WTC11 (cell line): ENCODE data around the gene AGAP3. TPM values are rescaled to one million over a fixed set of nuclear protein-coding genes. Genes with fewer than 3 reads are reported as not detected.

ENCODE experiments used
- ATAC-seq: fragments of 200-7000 bp; cut with Tn5 transposase; 2 replicates; pipeline ENCODE4 v1.10.0; 2021; ENCODE audit warnings: mild to moderate bottlenecking, moderate library complexity
- CTCF ChIA-PET: fragments of 300-600 bp; sonication (Branson Sonifier 250); formaldehyde crosslinking; loops from one replicate; lab custom pipeline; 2021; ENCODE audit warnings: antibody characterized with exemption; lab: Charles Lee
- POLR2A ChIA-PET: fragments of 350-600 bp; sonication (Branson Sonifier 250); formaldehyde crosslinking; loops from one replicate; lab custom pipeline; 2021; ENCODE audit warnings: antibody characterized with exemption; lab: Charles Lee
- DNase-seq: peaks from one replicate; pipeline ENCODE4 v3.0.0; 2021; ENCODE audit warnings: low spot score
- H3K27ac Mint-ChIP-seq: 2 replicates; pipeline ENCODE4 v1.8.0; 2021; ENCODE audit warnings: mixed read lengths
- H3K27me3 Mint-ChIP-seq: 2 replicates; pipeline ENCODE4 v1.8.0; 2021; ENCODE audit warnings: low read depth, mild to moderate bottlenecking, moderate library complexity, mixed read lengths
- H3K36me3 Mint-ChIP-seq: 2 replicates; pipeline ENCODE4 v1.8.0; 2021; ENCODE audit warnings: mixed read lengths
- H3K4me1 Mint-ChIP-seq: 2 replicates; pipeline ENCODE4 v1.8.0; 2022; ENCODE audit warnings: mixed read lengths
- H3K4me3 Mint-ChIP-seq: 2 replicates; pipeline ENCODE4 v1.8.0; 2021; ENCODE audit warnings: mild to moderate bottlenecking, moderate library complexity, mixed read lengths
- H3K9me3 Mint-ChIP-seq: 2 replicates; pipeline ENCODE4 v1.8.0; 2021; ENCODE audit warnings: mixed read lengths
- ATF1 ChIP-seq: sonication (generic); formaldehyde crosslinking; IDR thresholded peaks from 2 replicates; pipeline ENCODE4 v1.8.1; 2023; ENCODE audit warnings: mild to moderate bottlenecking, moderate library complexity, missing genetic modification reagents
- CTCF ChIP-seq: fragments of 200-600 bp; IDR thresholded peaks from 2 replicates; pipeline ENCODE4 v1.8.0; 2022; ENCODE audit warnings: antibody characterized with exemption
- E2F5 ChIP-seq: sonication (generic); formaldehyde crosslinking; IDR thresholded peaks from 2 replicates; pipeline ENCODE4 v1.8.1; 2022; ENCODE audit warnings: mild to moderate bottlenecking, moderate library complexity, missing genetic modification reagents
- ELF4 ChIP-seq: sonication (generic); formaldehyde crosslinking; IDR thresholded peaks from 2 replicates; pipeline ENCODE4 v1.8.1; 2022; ENCODE audit warnings: low read depth, mild to moderate bottlenecking, moderate library complexity, missing genetic modification reagents
- GABPB1 ChIP-seq: sonication (generic); formaldehyde crosslinking; IDR thresholded peaks from 2 replicates; pipeline ENCODE4 v1.8.1; 2023; ENCODE audit warnings: mild to moderate bottlenecking, missing genetic modification reagents
- GRHL2 ChIP-seq: fragments of 250-450 bp; sonication (Bioruptor Pico); IDR thresholded peaks from 2 replicates; pipeline ENCODE4 v1.8.0; 2022; ENCODE audit warnings: mild to moderate bottlenecking, moderate library complexity; ENCODE audit not compliant: insufficient replicate concordance, severe bottlenecking
- IRF2 ChIP-seq: sonication (generic); formaldehyde crosslinking; IDR thresholded peaks from 2 replicates; pipeline ENCODE4 v1.8.0; 2022; ENCODE audit warnings: low read depth, missing genetic modification reagents, borderline replicate concordance
- JUN ChIP-seq: sonication (generic); formaldehyde crosslinking; IDR thresholded peaks from 2 replicates; pipeline ENCODE4 v1.8.0; 2023; ENCODE audit warnings: mild to moderate bottlenecking, missing genetic modification reagents
- NFYB ChIP-seq: sonication (generic); formaldehyde crosslinking; conservative IDR thresholded peaks from 2 replicates; pipeline ENCODE4 v1.8.0; 2022; ENCODE audit warnings: low read depth, missing genetic modification reagents
- SMAD4 ChIP-seq: sonication (generic); formaldehyde crosslinking; IDR thresholded peaks from 2 replicates; pipeline ENCODE4 v1.8.0; 2022; ENCODE audit warnings: mild to moderate bottlenecking, missing genetic modification reagents
- SOX15 ChIP-seq: fragments of 250-450 bp; sonication (Bioruptor Pico); IDR thresholded peaks from 2 replicates; pipeline ENCODE4 v1.9.0; 2021; ENCODE audit warnings: mild to moderate bottlenecking
- TCF7 ChIP-seq: sonication (generic); formaldehyde crosslinking; IDR thresholded peaks from 2 replicates; pipeline ENCODE4 v1.8.0; 2022; ENCODE audit warnings: mild to moderate bottlenecking, low read depth, missing genetic modification reagents, moderate library complexity
- TP53 ChIP-seq: sonication (generic); formaldehyde crosslinking; IDR thresholded peaks from 2 replicates; pipeline ENCODE4 v1.8.1; 2023; ENCODE audit warnings: mild to moderate bottlenecking, missing genetic modification reagents
- ZNF121 ChIP-seq: sonication (generic); formaldehyde crosslinking; IDR thresholded peaks from 2 replicates; pipeline ENCODE4 v1.8.0; 2023; ENCODE audit warnings: missing genetic modification reagents
- total RNA-seq: library from RNA; stranded (reverse); gene quantifications from 3 replicates; pipeline ENCODE4 v1.2.3, GENCODE V29; 2021

Gene AGAP3
- total RNA-seq, 1 experiment from 2014 or later, result 163 TPM

- POLR2A ChIA-PET, result no interaction called here
Observed at GRCh38 chr7:151038951-151039849, 47.1 kb upstream of the AGAP3 start.

GRCh38 chr7:151039850-151040548 is 46.3 kb upstream of the AGAP3 start:
- H3K4me3 Mint-ChIP-seq, result no peak overlapping the region
- CTCF ChIA-PET, result interaction anchor here (0.8 to 1.7 kb wide), 4 partner anchors 12 to 71 kb away, joined by 3 to 6 read pairs (median 4); partner anchors contain the start of genes ABCB8 and CDK5
- H3K27ac Mint-ChIP-seq, result no peak overlapping the region
- no peaks in the 10 kb centered on the region for H3K4me1 Mint-ChIP-seq
- TF ChIP-seq IRF2 (no peak), CTCF (no peak), ELF4 (CRISPR knock-in tag) (no peak), JUN (CRISPR knock-in tag) (no peak), E2F5 (CRISPR knock-in tag) (no peak), TCF7 (CRISPR knock-in tag) (no peak), TP53 (no peak), ATF1 (CRISPR knock-in tag) (no peak), GABPB1 (no peak)
- TF ChIP-seq, all 79 proteins: peak for 0
- ATAC-seq, result 0 out of 2 replicates have a peak, but pooled peaks have one; percentile 11
- no peak for DNase-seq
- Mint-ChIP-seq H3K9me3 (no peaks in the 10 kb centered on the region), H3K36me3 (no peaks in the 10 kb centered on the region), H3K27me3 (no peaks in the 10 kb centered on the region)
- POLR2A ChIA-PET, result no interaction called here

More at GRCh38 chr7:151038951-151039849, 47.1 kb upstream of the AGAP3 start:
- H3K9me3 Mint-ChIP-seq, result no peaks in the 10 kb centered on the region
- TF ChIP-seq GRHL2 (CRISPR knock-in tag) (no peak), SMAD4 (CRISPR knock-in tag) (no peak), NFYB (CRISPR knock-in tag) (no peak), SOX15 (CRISPR knock-in tag) (no peak), ELF4 (CRISPR knock-in tag) (no peak), GABPB1 (no peak), ZNF121 (no peak), CTCF (no peak)
- H3K27me3 Mint-ChIP-seq, result no peaks in the 10 kb centered on the region
- no peaks in the 10 kb centered on the region for H3K4me1 Mint-ChIP-seq
- peak; percentile 18 for ATAC-seq
- CTCF ChIA-PET, result interaction anchor here (1.0 to 1.7 kb wide), 2 partner anchors 21 to 72 kb away, joined by 3 to 6 read pairs; no protein-coding TSS in a partner anchor
- no peak overlapping the region for H3K27ac Mint-ChIP-seq
- no peaks in the 10 kb centered on the region for H3K36me3 Mint-ChIP-seq
- DNase-seq, result no peak
- no peak overlapping the region for H3K4me3 Mint-ChIP-seq
